HG03432 (cell line): ENCODE results near the gene MMP17.

Source experiments
- ATAC-seq: cut with Tn5 transposase; IDR thresholded peaks from one replicate; pipeline ENCODE4 v1.9.1; 2021; ENCODE audit warnings: mild to moderate bottlenecking, moderate library complexity; ENCODE audit not compliant: unreplicated experiment

The MMP17 gene

GRCh38 chr12:131892711-131893604 is 64.8 kb downstream of the MMP17 start:
- ATAC-seq, result no peak

- no peak for ATAC-seq
Observed at GRCh38 chr12:131893605-131894312, 65.6 kb downstream of the MMP17 start.

GRCh38 chr12:131894313-131894860 is 66.2 kb downstream of the MMP17 start, which contains the start of gene ULK1:
ULK1 (plus strand) TSS chr12:131894622; CDS start chr12:131895002, 380 bp downstream.
- ATAC-seq, result peak; percentile 84

- no peak for ATAC-seq
Observed at GRCh38 chr12:131894981-131895639, 66.9 kb downstream of the MMP17 start.

GRCh38 chr12:131895640-131896079 is 67.5 kb downstream of the MMP17 start:
- no peak for ATAC-seq

- ATAC-seq, result peak; percentile 71
Observed at GRCh38 chr12:131896080-131896810, 68.1 kb downstream of the MMP17 start.

- ATAC-seq, result no peak
Observed at GRCh38 chr12:131896811-131897270, 68.6 kb downstream of the MMP17 start.

- no peak for ATAC-seq
Observed at GRCh38 chr12:131897276-131897675, 69.1 kb downstream of the MMP17 start.

GRCh38 chr12:131897875-131898274 is 69.7 kb downstream of the MMP17 start:
- ATAC-seq, result no peak

GRCh38 chr12:131900397-131900796 is 72.2 kb downstream of the MMP17 start:
- ATAC-seq, result no peak
